Esophagus muscularis mucosa (tissue), 3 donors: ENCODE measurements around the gene IGF2BP3.

ENCODE experiments used
- POLR2A ChIP-seq: fragments of 450-650 bp; IDR thresholded peaks from one replicate; pipeline ENCODE4 v1.6.1; 2017; ENCODE audit warnings: antibody characterized with exemption, moderate library complexity, mild to moderate bottlenecking, low read depth
- POLR2AphosphoS5 ChIP-seq, 2 donors: sonication (generic); formaldehyde crosslinking; IDR thresholded peaks; one replicate each; pipeline ENCODE4 v1.6.1; 2017; ENCODE audit warnings: antibody characterized with exemption in 2 of 2
- TF ChIP-seq, protein P1 (sequence below), 3 experiments: fragments of 200-600 bp in 2 of 3; fragments of 450-650 bp in 1 of 3; sonication (generic) in 2 of 3; IDR thresholded peaks; one replicate each; pipeline ENCODE4 v1.5.1; 2017 to 2019; ENCODE audit warnings: antibody characterized with exemption in 3 of 3, mild to moderate bottlenecking in 2 of 3, moderate library complexity in 1 of 3

DNA sequence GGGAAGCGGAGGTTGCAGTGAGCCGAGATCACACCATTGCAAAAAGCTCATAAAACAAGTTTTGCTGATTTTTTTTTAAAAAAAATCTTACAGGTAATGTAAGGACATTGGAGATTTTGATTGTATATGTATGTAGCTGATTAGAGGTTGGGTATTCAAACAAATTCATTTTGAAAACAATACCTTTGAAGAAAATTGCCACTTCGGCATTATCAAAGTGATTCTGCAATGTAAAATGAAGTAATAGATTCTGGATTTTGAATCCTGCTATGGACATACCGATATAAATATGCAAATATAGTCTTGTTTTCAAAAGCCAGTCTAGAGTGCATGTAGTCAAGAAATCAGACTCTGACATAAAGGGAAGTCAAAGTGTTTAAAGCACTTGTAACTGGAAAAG, 12.4 kb upstream of the IGF2BP3 start:
- TF ChIP-seq POLR2AphosphoS5 (IDR thresholded peaks at IDR 0.05), result no peak
- TF ChIP-seq, protein P1, sequence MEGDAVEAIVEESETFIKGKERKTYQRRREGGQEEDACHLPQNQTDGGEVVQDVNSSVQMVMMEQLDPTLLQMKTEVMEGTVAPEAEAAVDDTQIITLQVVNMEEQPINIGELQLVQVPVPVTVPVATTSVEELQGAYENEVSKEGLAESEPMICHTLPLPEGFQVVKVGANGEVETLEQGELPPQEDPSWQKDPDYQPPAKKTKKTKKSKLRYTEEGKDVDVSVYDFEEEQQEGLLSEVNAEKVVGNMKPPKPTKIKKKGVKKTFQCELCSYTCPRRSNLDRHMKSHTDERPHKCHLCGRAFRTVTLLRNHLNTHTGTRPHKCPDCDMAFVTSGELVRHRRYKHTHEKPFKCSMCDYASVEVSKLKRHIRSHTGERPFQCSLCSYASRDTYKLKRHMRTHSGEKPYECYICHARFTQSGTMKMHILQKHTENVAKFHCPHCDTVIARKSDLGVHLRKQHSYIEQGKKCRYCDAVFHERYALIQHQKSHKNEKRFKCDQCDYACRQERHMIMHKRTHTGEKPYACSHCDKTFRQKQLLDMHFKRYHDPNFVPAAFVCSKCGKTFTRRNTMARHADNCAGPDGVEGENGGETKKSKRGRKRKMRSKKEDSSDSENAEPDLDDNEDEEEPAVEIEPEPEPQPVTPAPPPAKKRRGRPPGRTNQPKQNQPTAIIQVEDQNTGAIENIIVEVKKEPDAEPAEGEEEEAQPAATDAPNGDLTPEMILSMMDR (IDR thresholded peaks at IDR 0.05), result no peak
- no peak for TF ChIP-seq POLR2A
